Measurements from ENCODE around the gene LRRC70.

The LRRC70 gene

GRCh38 chr5:62575489-62575888 is 3.1 kb upstream of the LRRC70 start:
- no peak for DNase-seq

GRCh38 chr5:62576570-62577170 is 1.9 kb upstream of the LRRC70 start:
- no peak for DNase-seq

GRCh38 chr5:62577488-62577887 is 1.1 kb upstream of the LRRC70 start:
- DNase-seq, result no peak

- no peak for DNase-seq
Observed at GRCh38 chr5:62579761-62580160, 1.1 kb downstream of the LRRC70 start.

- DNase-seq, result no peak
Observed at GRCh38 chr5:62581836-62582597, 3.4 kb downstream of the LRRC70 start.

- no peak for DNase-seq
Observed at GRCh38 chr5:62584391-62584790, 5.8 kb downstream of the LRRC70 start.

- DNase-seq, result no peak
Observed at GRCh38 chr5:62585306-62585705, 6.7 kb downstream of the LRRC70 start.

- DNase-seq, result no peak
Observed at GRCh38 chr5:62585751-62586150, 7.1 kb downstream of the LRRC70 start.

GRCh38 chr5:62587737-62588136 is 9.1 kb downstream of the LRRC70 start:
- no peak for DNase-seq

- no peak for DNase-seq
Observed at GRCh38 chr5:62588668-62589067, 10.0 kb downstream of the LRRC70 start.

GRCh38 chr5:62589504-62589903 is 10.9 kb downstream of the LRRC70 start:
- DNase-seq, result no peak

GRCh38 chr5:62590387-62590786 is 11.8 kb downstream of the LRRC70 start:
- DNase-seq, result no peak

- DNase-seq, result no peak
Observed at GRCh38 chr5:62592558-62592957, 13.9 kb downstream of the LRRC70 start.

- DNase-seq, result no peak
Observed at GRCh38 chr5:62593331-62593730, 14.7 kb downstream of the LRRC70 start.

GRCh38 chr5:62594364-62594984 is 15.9 kb downstream of the LRRC70 start:
- DNase-seq, result no peak

- DNase-seq, result no peak
Observed at GRCh38 chr5:62596096-62596495, 17.5 kb downstream of the LRRC70 start.

GRCh38 chr5:62596691-62597090 is 18.1 kb downstream of the LRRC70 start:
- DNase-seq, result no peak

- DNase-seq, result no peak
Observed at GRCh38 chr5:62597314-62597713, 18.7 kb downstream of the LRRC70 start.

- DNase-seq, result no peak
Observed at GRCh38 chr5:62600560-62601252, 22.1 kb downstream of the LRRC70 start.

GRCh38 chr5:62603934-62604333 is 25.3 kb downstream of the LRRC70 start:
- DNase-seq, result no peak

GRCh38 chr5:62605638-62606037 is 27.0 kb downstream of the LRRC70 start:
- no peak for DNase-seq

GRCh38 chr5:62606878-62607277 is 28.3 kb downstream of the LRRC70 start:
- DNase-seq, result no peak

- DNase-seq, result no peak
Observed at GRCh38 chr5:62607615-62608014, 29.0 kb downstream of the LRRC70 start.
